ENCODE data around the gene PTTG2. TPM values are rescaled to one million over a fixed set of nuclear protein-coding genes. Genes with fewer than 3 reads are reported as not detected.
"Not testable (repeated sequence)": the region's sequence is repeated elsewhere in the genome, so short reads cannot be mapped to it uniquely, and the experiment has no call there.

The PTTG2 gene
- total RNA-seq, 1 donor from 2014 or later, result not detected

DNA sequence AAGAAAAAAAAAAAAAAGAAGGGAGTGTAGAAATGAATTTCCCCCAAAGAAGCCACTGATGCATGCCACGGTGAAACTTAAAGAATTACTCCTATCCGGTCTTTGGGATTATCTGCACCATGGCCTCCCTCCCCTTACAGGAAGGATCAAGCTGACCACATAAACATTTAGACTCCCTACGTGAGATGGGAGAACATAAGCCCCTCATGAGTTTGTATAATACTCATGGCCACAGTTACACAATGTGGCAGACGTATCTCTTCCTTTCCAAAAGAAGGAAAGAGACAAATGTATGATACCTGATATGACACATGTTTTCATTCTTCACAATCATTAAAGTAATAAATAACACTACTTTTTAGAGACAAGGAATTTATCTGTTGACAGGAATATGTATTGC, 3.3 kb upstream of the PTTG2 start:
- DNase-seq (ENCODE audit: low read depth, low spot score), result no peak

GRCh38 chr4:37958932-37959331, 1.3 kb upstream of the PTTG2 start:
- no peak for DNase-seq (ENCODE audit: low read depth, low spot score)

GRCh38 chr4:37960679-37961450, 667 bp downstream of the PTTG2 start:
- DNase-seq (ENCODE audit: low read depth, low spot score), result no peak

GRCh38 chr4:37964734-37965457, 4.7 kb downstream of the PTTG2 start:
- no peak for DNase-seq (ENCODE audit: low read depth, low spot score)

GRCh38 chr4:37966044-37966443, 5.8 kb downstream of the PTTG2 start:
- no peak for DNase-seq (ENCODE audit: low read depth, low spot score)

DNA sequence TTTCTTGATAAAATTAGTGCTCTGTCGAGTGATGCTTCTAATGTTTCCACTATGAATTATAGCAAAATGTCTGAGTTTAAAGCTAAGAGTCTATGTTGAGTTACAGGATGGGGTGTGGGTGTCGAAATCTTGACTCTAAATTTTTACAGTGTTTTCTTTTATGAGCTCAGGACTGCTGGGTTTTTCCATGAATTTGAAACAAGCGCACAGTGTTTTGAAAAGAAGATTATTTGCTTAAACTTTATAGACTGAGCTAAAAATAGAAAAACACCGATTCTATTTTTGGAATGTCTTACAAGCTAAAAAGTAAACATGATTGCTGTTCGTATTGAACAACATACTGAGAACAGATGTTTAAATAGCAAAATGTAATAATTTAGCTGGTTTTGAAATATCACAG, 7.5 kb downstream of the PTTG2 start:
- no peak for DNase-seq (ENCODE audit: low read depth, low spot score)

DNA sequence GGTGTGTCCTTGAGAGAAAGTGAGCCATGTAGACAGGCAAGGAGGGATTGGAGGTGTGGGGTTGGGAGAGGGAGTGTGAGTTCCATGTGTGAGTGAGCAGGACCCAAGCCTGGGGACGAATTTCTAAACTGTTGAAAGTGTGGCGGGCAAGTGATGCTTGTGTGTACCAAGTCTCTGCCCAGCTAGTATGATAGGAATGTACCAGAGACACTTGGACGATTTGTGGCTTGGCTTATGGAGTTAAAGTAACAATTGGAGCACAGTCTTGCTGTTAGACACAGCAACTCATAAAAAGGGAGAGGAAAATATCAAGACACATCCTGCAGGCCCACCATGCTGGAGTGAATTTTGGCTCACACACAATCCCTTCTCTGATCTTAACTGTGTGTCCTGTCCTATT, 8.5 kb downstream of the PTTG2 start:
- no peak for DNase-seq (ENCODE audit: low read depth, low spot score)

DNA sequence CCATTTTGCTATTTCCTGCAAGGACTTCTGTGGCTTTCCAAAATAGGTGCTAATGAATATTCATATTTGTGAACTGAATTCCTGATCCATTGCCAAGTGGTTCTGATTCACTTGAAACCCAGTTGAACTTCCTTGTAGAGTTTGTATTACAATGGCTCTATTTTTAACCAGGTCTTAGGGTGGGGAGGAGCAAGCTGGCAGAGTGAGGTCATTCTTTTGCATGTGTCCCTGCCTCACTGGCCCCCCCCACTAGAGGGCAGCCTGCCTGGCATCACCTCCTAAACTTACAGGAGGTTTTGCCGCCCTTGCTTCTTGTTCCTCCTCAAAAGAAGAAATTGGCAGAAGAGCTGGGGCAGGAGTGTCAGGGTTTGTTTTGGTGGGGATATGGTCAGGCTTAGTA, 10.5 kb downstream of the PTTG2 start:
- no peak for DNase-seq (ENCODE audit: low read depth, low spot score)

DNA sequence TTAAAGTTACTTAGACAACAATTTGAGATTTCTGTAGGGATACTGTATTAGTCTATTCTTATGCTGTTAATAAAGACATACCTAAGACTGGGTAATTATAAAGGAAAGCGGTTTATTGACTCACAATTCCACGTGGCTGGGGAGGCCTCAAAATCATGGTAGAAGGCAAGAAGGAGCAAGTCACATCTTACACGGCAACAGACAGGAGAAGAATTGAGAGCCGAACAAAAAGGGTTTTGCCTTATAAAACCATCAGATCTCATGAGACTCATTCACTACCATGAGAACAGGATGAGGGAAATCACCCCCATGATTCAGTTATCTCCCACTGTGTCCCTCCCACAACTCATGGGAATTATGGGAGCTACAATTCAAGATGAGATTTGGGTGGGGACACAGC, 11.0 kb downstream of the PTTG2 start:
- DNase-seq (ENCODE audit: low read depth, low spot score), result no peak

- no peak for DNase-seq (ENCODE audit: low read depth, low spot score)
Measured at GRCh38 chr4:37973441-37973840, 13.2 kb downstream of the PTTG2 start.

GRCh38 chr4:37975321-37975822, 15.2 kb downstream of the PTTG2 start:
- not testable (repeated sequence) for DNase-seq (ENCODE audit: low read depth, low spot score)

DNA sequence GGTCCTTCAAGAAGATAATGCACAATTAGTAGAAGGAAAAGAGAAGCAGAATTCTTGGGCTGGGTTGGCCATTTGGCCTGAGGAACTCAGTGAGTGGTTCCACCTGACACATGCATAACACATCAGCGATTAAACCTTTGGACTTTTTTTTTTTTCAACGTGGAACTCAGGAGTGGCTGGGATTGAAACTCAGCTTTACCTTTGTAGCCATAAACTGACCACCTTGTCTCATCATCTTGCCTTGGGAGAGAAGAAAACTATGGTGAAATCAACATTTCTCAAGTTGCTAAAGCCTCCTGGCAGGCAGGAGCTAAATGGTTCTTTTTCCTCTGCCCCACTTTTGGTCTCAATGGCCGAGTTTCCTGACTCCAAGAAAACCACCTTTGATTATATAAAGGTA, 16.3 kb downstream of the PTTG2 start:
- no peak for DNase-seq (ENCODE audit: low read depth, low spot score)

DNA sequence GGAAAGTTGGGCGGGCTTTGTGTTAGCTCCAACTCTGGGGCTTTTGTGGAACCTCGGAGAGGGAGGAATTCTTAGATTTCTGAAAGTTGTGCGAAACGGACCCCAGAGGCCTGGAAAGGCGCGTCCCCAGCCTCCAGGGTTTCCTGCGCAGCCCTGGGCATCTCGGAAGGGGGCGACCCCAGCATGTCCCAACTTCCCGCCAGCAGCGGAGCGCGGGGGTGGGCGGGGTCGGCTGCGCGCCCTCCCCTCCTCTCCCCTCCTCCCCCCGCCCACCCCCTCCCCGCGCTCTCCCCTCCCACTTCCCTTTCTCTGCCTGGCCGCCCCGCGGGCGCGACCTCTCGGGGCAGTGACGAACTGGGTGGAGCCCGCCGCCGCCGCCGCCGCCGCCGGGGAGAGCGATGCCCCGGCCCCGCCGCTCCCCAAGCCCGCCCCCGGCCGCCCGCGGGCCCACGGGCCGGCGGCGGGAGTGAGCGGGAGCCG, 16.8 kb downstream of the PTTG2 start:
- no peak for DNase-seq (ENCODE audit: low read depth, low spot score)

- DNase-seq (ENCODE audit: low read depth, low spot score), result no peak
Measured at GRCh38 chr4:37977471-37978247, 17.5 kb downstream of the PTTG2 start.

- DNase-seq (ENCODE audit: low read depth, low spot score), result no peak
Measured at GRCh38 chr4:37978248-37978924, 18.2 kb downstream of the PTTG2 start.

GRCh38 chr4:37980246-37980645, 20.0 kb downstream of the PTTG2 start:
- no peak for DNase-seq (ENCODE audit: low read depth, low spot score)

DNA sequence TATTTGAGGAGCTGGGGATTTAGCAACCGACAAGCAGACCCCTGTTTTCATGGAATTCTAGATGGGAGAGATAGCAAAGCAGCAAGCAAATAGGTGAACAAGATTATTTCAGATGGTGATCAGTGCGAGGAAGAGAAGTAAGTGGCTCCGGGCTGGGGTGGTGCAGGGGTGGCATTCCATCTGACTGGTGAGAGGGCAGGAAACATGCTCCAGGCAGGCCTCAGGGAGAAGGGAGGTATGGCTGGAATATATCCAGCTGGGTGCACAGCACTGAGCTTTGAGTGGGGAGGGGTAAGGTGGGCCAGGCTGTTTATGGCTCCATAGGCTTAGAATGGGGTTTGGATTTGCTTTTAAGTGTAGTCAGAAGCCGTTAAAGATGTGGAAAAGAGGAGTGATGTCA, 21.2 kb downstream of the PTTG2 start:
- DNase-seq (ENCODE audit: low read depth, low spot score), result no peak

DNA sequence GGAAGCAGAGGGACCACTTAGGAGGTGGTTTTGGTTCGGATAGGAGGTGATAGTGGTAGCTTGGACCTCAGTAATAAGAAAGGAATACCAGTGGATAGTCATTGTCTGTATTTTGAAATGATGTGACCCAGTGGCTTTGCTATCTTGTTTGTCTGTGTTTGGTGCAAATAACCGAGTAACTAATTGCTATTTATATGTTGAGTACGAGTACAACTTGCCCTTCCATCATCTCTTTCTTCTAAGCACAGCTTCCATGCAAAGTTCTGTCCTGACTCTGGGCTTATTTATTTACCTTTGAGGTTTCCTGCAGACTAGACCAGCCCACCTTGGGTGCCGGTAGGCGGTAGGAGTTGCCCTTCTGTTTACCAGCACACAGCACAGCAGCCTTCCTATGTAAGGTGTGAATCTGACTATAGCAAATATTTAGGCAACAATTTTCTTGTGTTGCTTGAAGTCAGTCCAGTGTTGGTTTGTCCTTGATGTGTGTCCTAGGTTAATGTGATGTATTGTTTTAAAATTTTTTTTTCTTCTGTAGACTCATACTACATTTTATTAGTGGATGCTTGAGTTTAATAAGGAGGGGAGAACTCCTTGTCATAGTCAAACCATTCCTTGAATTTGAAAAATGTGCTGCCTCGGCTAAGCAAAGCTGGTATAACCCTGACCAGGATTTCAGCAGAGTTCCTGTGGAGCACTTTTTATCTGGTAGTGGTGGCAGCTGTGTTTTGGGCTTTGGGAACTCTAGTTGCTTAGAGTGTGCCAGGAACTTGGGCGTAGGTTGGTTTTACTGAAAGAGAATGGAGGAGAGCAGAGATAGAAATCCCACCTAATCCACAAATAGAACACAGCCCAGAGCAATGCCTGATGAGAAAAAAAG, 21.9 kb downstream of the PTTG2 start:
- no peak for DNase-seq (ENCODE audit: low read depth, low spot score)

- no peak for DNase-seq (ENCODE audit: low read depth, low spot score)
Measured at GRCh38 chr4:37982736-37983135, 22.5 kb downstream of the PTTG2 start.

DNA sequence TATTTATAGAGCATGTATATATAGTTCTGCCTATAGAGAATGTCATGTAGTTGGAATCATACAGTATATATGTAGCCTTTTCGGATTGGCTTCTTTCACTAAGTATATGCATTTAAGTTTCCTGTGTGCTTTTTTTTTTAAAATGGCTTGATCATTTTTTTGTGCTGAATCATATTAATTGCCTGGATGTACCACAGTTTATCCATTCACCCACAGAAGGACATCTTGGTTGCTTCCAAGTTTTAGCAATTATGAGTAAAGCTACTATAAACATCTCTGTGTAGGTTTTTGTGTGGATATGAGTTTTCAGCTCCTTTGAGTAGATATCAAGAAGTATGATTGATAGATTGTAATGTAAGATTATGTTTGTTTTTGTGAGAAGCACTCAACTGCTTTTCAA, 23.8 kb downstream of the PTTG2 start:
- no peak for DNase-seq (ENCODE audit: low read depth, low spot score)

Data from pulmonary artery endothelial cell (primary cell).